GM12892 (cell line): ENCODE data around the gene DUOXA1.

Experiments
- POLR2A ChIP-seq: IDR thresholded peaks from 2 replicates; pipeline ENCODE4 v1.6.1; 2011; ENCODE audit warnings: low read depth, low read length, control low read depth
- POLR2AphosphoS5 ChIP-seq: IDR thresholded peaks from 2 replicates; pipeline ENCODE4 v1.6.1; 2011; ENCODE audit warnings: low read depth, low read length, control low read depth
- TAF1 ChIP-seq: IDR thresholded peaks from 2 replicates; pipeline ENCODE4 v1.6.1; 2011; ENCODE audit warnings: low read depth, mild to moderate bottlenecking, control low read depth, low read length, borderline replicate concordance

DNA sequence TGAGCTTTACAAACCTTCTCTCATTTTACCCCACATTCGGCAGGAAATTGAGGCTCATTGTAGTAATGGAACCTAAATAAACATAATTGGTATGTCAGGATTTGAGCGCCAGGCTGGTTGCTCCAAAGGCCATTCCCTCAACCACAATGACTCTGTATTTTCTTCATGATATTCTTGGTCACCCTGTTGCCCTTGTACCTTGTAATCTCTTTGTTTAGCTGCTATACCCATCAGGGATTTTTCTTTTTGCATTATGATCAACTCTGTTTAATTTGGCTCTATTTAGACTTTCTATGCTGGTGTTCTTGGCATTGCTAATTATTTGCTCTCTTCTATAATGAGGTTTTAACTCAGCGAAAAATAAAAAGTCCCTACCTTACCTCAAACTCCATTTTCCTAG is 45.5 kb downstream of the DUOXA1 start:
- TF ChIP-seq POLR2AphosphoS5 (no peak), POLR2A (no peak), TAF1 (no peak)
